Activated CD8-positive, alpha-beta memory T cell treated with anti-CD3 and anti-CD28 coated beads for 4 hours (primary cell): ENCODE data around the gene CCDC57.
A peak's percentile ranks its signal among the peaks of the same experiment; 100 is the strongest.

Experiments
- DNase-seq, 2 donors: peaks; one replicate each; pipeline ENCODE4 v3.0.0-alpha.2; 2020; ENCODE audit warnings: low read depth in 2 of 2

Gene CCDC57

GRCh38 chr17:82062076-82062983, 150.3 kb downstream of the CCDC57 start:
- no peak for DNase-seq

GRCh38 chr17:82061047-82061925, 151.4 kb downstream of the CCDC57 start:
- DNase-seq: no peak

- DNase-seq: no peak
Observed at GRCh38 chr17:82060614-82061013, 152.0 kb downstream of the CCDC57 start.

- DNase-seq: no peak
Observed at GRCh38 chr17:82060001-82060380, 152.7 kb downstream of the CCDC57 start.

GRCh38 chr17:82059272-82060000, 153.2 kb downstream of the CCDC57 start:
- DNase-seq: no peak

GRCh38 chr17:82058855-82059249, 153.8 kb downstream of the CCDC57 start:
- DNase-seq: no peak

GRCh38 chr17:82058230-82058854, 154.3 kb downstream of the CCDC57 start:
- no peak for DNase-seq

GRCh38 chr17:82056729-82057621, 155.7 kb downstream of the CCDC57 start:
- DNase-seq: no peak

GRCh38 chr17:82055965-82056728, 156.5 kb downstream of the CCDC57 start:
- DNase-seq: no peak

GRCh38 chr17:82055023-82055964, 157.3 kb downstream of the CCDC57 start:
- no peak for DNase-seq

GRCh38 chr17:82054351-82055022, 158.2 kb downstream of the CCDC57 start:
- DNase-seq: no peak

- no peak for DNase-seq
Observed at GRCh38 chr17:82053556-82054263, 158.9 kb downstream of the CCDC57 start.

GRCh38 chr17:82053130-82053529, 159.5 kb downstream of the CCDC57 start:
- DNase-seq: no peak

GRCh38 chr17:82052638-82053059, 160.0 kb downstream of the CCDC57 start:
- no peak for DNase-seq

GRCh38 chr17:82051776-82052637, 160.6 kb downstream of the CCDC57 start, which contains the start of the genes GPS1 and RFNG:
GPS1 (plus strand) TSS chr17:82051898; CDS start chr17:82051932, 34 bp downstream.
RFNG (minus strand) TSS chr17:82051811; CDS start chr17:82051766, 45 bp downstream.
- peak; percentile 58 to 68 for DNase-seq
